H9 (cell line): Measurements from ENCODE around the gene FREM2. TPM values are rescaled to one million over a fixed set of nuclear protein-coding genes. Genes with fewer than 3 reads are reported as not detected.

ENCODE experiments used
- DNase-seq: peaks from one replicate; pipeline ENCODE4 v3.0.0-alpha.2; 2017
- H2AFZ ChIP-seq: one replicate; pipeline ENCODE4 v1.6.1; 2013; ENCODE audit warnings: mild to moderate bottlenecking, low read length, control low read depth, moderate library complexity
- H2AK5ac ChIP-seq: 2 replicates; pipeline ENCODE4 v1.6.1; 2013; ENCODE audit warnings: low read length, control low read depth, mixed read lengths; ENCODE audit not compliant: insufficient read length
- H2BK120ac ChIP-seq: one replicate; pipeline ENCODE4 v1.6.1; 2013; ENCODE audit warnings: low read depth, mild to moderate bottlenecking, low read length, control low read depth, inconsistent platforms; ENCODE audit not compliant: poor library complexity, severe bottlenecking
- H2BK12ac ChIP-seq: 2 replicates; pipeline ENCODE4 v1.6.1; 2013; ENCODE audit warnings: low read length, control low read depth, mixed read lengths, low read depth; ENCODE audit not compliant: insufficient read length
- H2BK15ac ChIP-seq: 2 replicates; pipeline ENCODE4 v1.6.1; 2013; ENCODE audit warnings: low read depth, low read length, control low read depth
- H2BK20ac ChIP-seq: one replicate; pipeline ENCODE4 v1.6.1; 2013; ENCODE audit warnings: low read depth, mild to moderate bottlenecking, low read length, control low read depth, inconsistent platforms; ENCODE audit not compliant: poor library complexity, severe bottlenecking
- H2BK5ac ChIP-seq: 2 replicates; pipeline ENCODE4 v1.6.1; 2013; ENCODE audit warnings: low read length, control low read depth, mixed read lengths; ENCODE audit not compliant: insufficient read length
- H3K14ac ChIP-seq: 2 replicates; pipeline ENCODE4 v1.6.1; 2013; ENCODE audit warnings: low read length, control low read depth; ENCODE audit not compliant: insufficient read depth
- H3K18ac ChIP-seq: 2 replicates; pipeline ENCODE4 v1.6.1; 2013; ENCODE audit warnings: low read depth, mild to moderate bottlenecking, mixed read lengths, low read length, control low read depth; ENCODE audit not compliant: insufficient read length
- H3K23ac ChIP-seq: 2 replicates; pipeline ENCODE4 v1.6.1; 2013; ENCODE audit warnings: low read length, control low read depth, mixed read lengths, low read depth; ENCODE audit not compliant: insufficient read length
- H3K23me2 ChIP-seq: 2 replicates; pipeline ENCODE4 v1.6.1; 2013; ENCODE audit warnings: low read depth, mild to moderate bottlenecking, mixed read lengths, low read length, control low read depth; ENCODE audit not compliant: insufficient read length, poor library complexity, severe bottlenecking
- H3K27ac ChIP-seq: 2 replicates; pipeline ENCODE4 v1.5.1; 2013; ENCODE audit warnings: low read length, control low read depth, mixed read lengths, low read depth; ENCODE audit not compliant: insufficient read length
- H3K27me3 ChIP-seq: 2 replicates; pipeline ENCODE4 v1.6.1; 2013; ENCODE audit warnings: low read length, control low read depth, inconsistent platforms; ENCODE audit not compliant: insufficient read depth
- H3K4ac ChIP-seq: 2 replicates; pipeline ENCODE4 v1.6.1; 2013; ENCODE audit warnings: low read depth, mild to moderate bottlenecking, control low read depth, inconsistent platforms, low read length, moderate library complexity
- H3K4me1 ChIP-seq: 2 replicates; pipeline ENCODE4 v1.6.1; 2013; ENCODE audit warnings: low read length, control low read depth, inconsistent platforms; ENCODE audit not compliant: insufficient read depth
- H3K4me2 ChIP-seq: 2 replicates; pipeline ENCODE4 v1.6.1; 2013; ENCODE audit warnings: low read length, control low read depth, mixed read lengths; ENCODE audit not compliant: insufficient read length, insufficient read depth
- H3K56ac ChIP-seq: 2 replicates; pipeline ENCODE4 v1.6.1; 2013; ENCODE audit warnings: low read depth, mild to moderate bottlenecking, mixed read lengths, low read length, control low read depth; ENCODE audit not compliant: insufficient read length
- H3K79me1 ChIP-seq: 2 replicates; pipeline ENCODE4 v1.6.1; 2013; ENCODE audit warnings: low read depth, mild to moderate bottlenecking, moderate library complexity, low read length, control low read depth, inconsistent platforms; ENCODE audit not compliant: insufficient read depth, poor library complexity, severe bottlenecking
- H3K79me2 ChIP-seq: 2 replicates; pipeline ENCODE4 v1.6.1; 2013; ENCODE audit warnings: low read length, control low read depth, inconsistent platforms; ENCODE audit not compliant: insufficient read depth
- H3K9ac ChIP-seq: 2 replicates; pipeline ENCODE4 v1.6.1; 2013; ENCODE audit warnings: low read length, control low read depth, mixed read lengths; ENCODE audit not compliant: insufficient read length; ENCODE audit errors: extremely low read depth
- H3K9me3 ChIP-seq: one replicate; pipeline ENCODE4 v1.6.1; 2013; ENCODE audit warnings: low read depth, low read length, inconsistent platforms; ENCODE audit not compliant: control insufficient read depth
- H3T11ph ChIP-seq: one replicate; pipeline ENCODE4 v1.6.1; 2013; ENCODE audit warnings: mild to moderate bottlenecking, low read length, control low read depth, inconsistent platforms
- H4K20me1 ChIP-seq: one replicate; pipeline ENCODE4 v1.6.1; 2013; ENCODE audit not compliant: control insufficient read depth, insufficient read length, insufficient read depth
- H4K5ac ChIP-seq: 2 replicates; pipeline ENCODE4 v1.6.1; 2013; ENCODE audit warnings: low read depth, mild to moderate bottlenecking, mixed read lengths, low read length, control low read depth; ENCODE audit not compliant: insufficient read length
- H4K8ac ChIP-seq: replicated peaks from 2 replicates; pipeline ENCODE4 v1.6.1; 2013; ENCODE audit warnings: low read length, control low read depth, mixed read lengths, low read depth; ENCODE audit not compliant: insufficient read length
- H4K91ac ChIP-seq: 2 replicates; pipeline ENCODE4 v1.6.1; 2013; ENCODE audit warnings: low read depth, mild to moderate bottlenecking, moderate library complexity, mixed read lengths, low read length, control low read depth; ENCODE audit not compliant: insufficient read length
- H3K27ac Mint-ChIP-seq, 3 experiments: 2 replicates in 2 of 3; 3 replicates in 1 of 3; pipeline ENCODE4 v1.8.0; 2020 to 2021; ENCODE audit warnings: mixed read lengths in 3 of 3, mild to moderate bottlenecking in 1 of 3, moderate library complexity in 1 of 3
- H3K27me3 Mint-ChIP-seq: 2 replicates; pipeline ENCODE4 v1.8.0; 2021; ENCODE audit warnings: low read depth, mild to moderate bottlenecking, moderate library complexity, mixed read lengths
- H3K36me3 Mint-ChIP-seq, 3 experiments: 2 replicates in 2 of 3; 3 replicates in 1 of 3; pipeline ENCODE4 v1.8.0; 2020 to 2021; ENCODE audit warnings: low read depth in 3 of 3, mixed read lengths in 3 of 3; ENCODE audit not compliant: insufficient read depth in 1 of 3
- H3K4me1 Mint-ChIP-seq, 2 experiments: 2 replicates each; pipeline ENCODE4 v1.8.0; 2020; ENCODE audit warnings: mixed read lengths in 2 of 2
- H3K4me3 Mint-ChIP-seq, 2 experiments: 2 replicates in 1 of 2; 3 replicates in 1 of 2; pipeline ENCODE4 v1.8.0; 2020 to 2021; ENCODE audit warnings: mild to moderate bottlenecking in 2 of 2, mixed read lengths in 2 of 2, moderate library complexity in 1 of 2
- H3K9me3 Mint-ChIP-seq, 2 experiments: 2 replicates in 1 of 2; 3 replicates in 1 of 2; pipeline ENCODE4 v1.8.0; 2020; ENCODE audit warnings: mild to moderate bottlenecking in 2 of 2, mixed read lengths in 2 of 2, moderate library complexity in 1 of 2
- CTCF ChIP-seq: fragments of 200-600 bp; sonication (generic); conservative IDR thresholded peaks from 3 replicates; pipeline ENCODE4 v1.8.0; 2021; ENCODE audit warnings: antibody characterized with exemption, mild to moderate bottlenecking
- WGBS: extraction: QIAGEN DNeasy Blood & Tissue Kit; methylation state at CpG from one replicate; pipeline ENCODE4 v1.1.7; 2013; ENCODE audit warnings: missing lambda C conversion rate, low lambda C conversion rate, mixed read lengths; ENCODE audit not compliant: insufficient read length; ENCODE audit errors: extremely low coverage; 5-methylcytosine and 5-hydroxymethylcytosine counted together
- total RNA-seq: library from RNA; stranded (reverse); gene quantifications from 2 replicates; pipeline ENCODE4 v1.2.1, GENCODE V29; 2021

Gene FREM2
- total RNA-seq, 1 experiment from 2014 or later: 16.0 TPM

GRCh38 chr13:38785490-38785889, 98.6 kb downstream of the FREM2 start:
- no peak for TF ChIP-seq CTCF
- Histone ChIP-seq H4K5ac (no peak overlapping the region), H3K27ac (no peak overlapping the region), H4K8ac (no peak overlapping the region), H3K79me1 (no peaks in the 10 kb centered on the region), H3K9ac (no peak overlapping the region), H4K91ac (no peak overlapping the region), H3K23ac (no peak overlapping the region), H2BK120ac (no peak overlapping the region), H3K27me3 (no peaks in the 10 kb centered on the region), H3K4ac (no peak overlapping the region), H2BK5ac (no peak overlapping the region), H3K79me2 (no peaks in the 10 kb centered on the region), H3T11ph (no peak overlapping the region), H3K23me2 (no peaks in the 10 kb centered on the region), H3K9me3 (no peaks in the 10 kb centered on the region), H4K20me1 (no peaks in the 10 kb centered on the region), H3K56ac (no peak overlapping the region), H2BK12ac (no peak overlapping the region), H3K14ac (no peak overlapping the region), H2BK15ac (no peak overlapping the region), H2AFZ (no peak overlapping the region), H2AK5ac (no peak overlapping the region), H3K18ac (no peak overlapping the region), H2BK20ac (no peak overlapping the region), H3K4me2 (no peak overlapping the region), H3K4me1 (no peaks in the 10 kb centered on the region)
- H3K27me3 Mint-ChIP-seq: no peaks in the 10 kb centered on the region
- H3K9me3 Mint-ChIP-seq: no peaks in the 10 kb centered on the region
- no CpG with 5 or more reads among the region's 1 CpG for WGBS
- no peak for DNase-seq
- H3K36me3 Mint-ChIP-seq: peaks cover 0 to 4% (median 3%) of the 10 kb centered on the region in 3 experiments; a peak in 4 of 7 replicates
- no peak overlapping the region for H3K4me3 Mint-ChIP-seq
- no peak overlapping the region for H3K27ac Mint-ChIP-seq
- peaks cover 2 to 4% of the 10 kb centered on the region in 2 experiments for H3K4me1 Mint-ChIP-seq
